HAP-1 (cell line): Measurements from ENCODE around the gene LAMA3.

ENCODE experiments used
- DNase-seq, 2 experiments: peaks; one replicate each; pipeline ENCODE4 v3.0.0-alpha.2; 2016 to 2020; ENCODE audit warnings: low spot score in 2 of 2
- H3K27me3 ChIP-seq: fragments of 250-450 bp; sonication (Bioruptor Pico); 2 replicates; pipeline ENCODE4 v1.5.1; 2020; ENCODE audit warnings: low read depth, mild to moderate bottlenecking, moderate library complexity
- H3K36me3 ChIP-seq: fragments of 250-450 bp; sonication (Bioruptor Pico); replicated peaks from 2 replicates; pipeline ENCODE4 v1.5.1; 2020; ENCODE audit warnings: mild to moderate bottlenecking
- H3K4me1 ChIP-seq: fragments of 250-450 bp; sonication (Bioruptor Pico); 2 replicates; pipeline ENCODE4 v1.5.1; 2020; ENCODE audit warnings: mild to moderate bottlenecking
- H3K4me3 ChIP-seq: fragments of 250-450 bp; sonication (Bioruptor Pico); 2 replicates; pipeline ENCODE4 v1.5.1; 2020; ENCODE audit warnings: mild to moderate bottlenecking, moderate library complexity
- H3K9me3 ChIP-seq: fragments of 250-450 bp; sonication (Bioruptor Pico); 2 replicates; pipeline ENCODE4 v1.5.1; 2020; ENCODE audit warnings: mild to moderate bottlenecking, moderate library complexity
- in situ Hi-C: fragments of 300-500 bp; cut with MboI; formaldehyde crosslinking; loops from 3 replicates; pipeline ENCODE4 v1.14.3; 2020; ENCODE audit warnings: low sequenced_read_pairs, inconsistent platforms, mixed read lengths

LAMA3 gene

GRCh38 chr18:23683155-23683554 lies 6.1 kb upstream of the LAMA3 start:
- H3K27me3 ChIP-seq, result peaks cover 21% of the 10 kb centered on the region; the same call in 1 of the 2 replicates
- H3K4me1 ChIP-seq, result no peaks in the 10 kb centered on the region
- no peak for DNase-seq
- in situ Hi-C loops, result no loop called here
- H3K4me3 ChIP-seq, result no peak overlapping the region
- H3K36me3 ChIP-seq, result no peaks in the 10 kb centered on the region
- H3K9me3 ChIP-seq, result no peaks in the 10 kb centered on the region

DNA sequence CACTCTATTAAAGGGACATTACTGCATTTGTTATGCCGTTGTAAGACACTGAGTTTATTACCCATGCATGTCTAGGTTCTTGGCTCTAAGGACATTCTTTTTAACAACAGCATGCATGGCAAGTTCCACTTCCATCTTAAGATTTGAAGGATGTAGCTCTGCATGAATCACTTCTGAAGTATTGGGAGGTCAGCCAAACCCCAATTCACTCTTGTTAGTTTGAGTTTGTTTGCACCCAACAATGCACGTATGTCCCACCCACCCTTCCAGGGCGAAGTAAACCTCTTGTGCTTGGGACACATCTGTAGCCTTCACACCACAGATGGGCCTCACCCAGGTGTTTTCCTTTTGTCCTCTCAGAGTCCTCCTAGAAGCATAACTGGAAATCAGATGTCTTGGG lies 5.6 kb upstream of the LAMA3 start:
- in situ Hi-C loops, result no loop called here
- H3K4me3 ChIP-seq, result no peak overlapping the region
- peaks cover 23% of the 10 kb centered on the region for H3K27me3 ChIP-seq
- DNase-seq, result no peak
- H3K36me3 ChIP-seq, result no peaks in the 10 kb centered on the region
- no peaks in the 10 kb centered on the region for H3K9me3 ChIP-seq
- H3K4me1 ChIP-seq, result no peaks in the 10 kb centered on the region

GRCh38 chr18:23684515-23685197 lies 4.6 kb upstream of the LAMA3 start:
- in situ Hi-C loops, result no loop called here
- DNase-seq, result no peak
- Histone ChIP-seq H3K27me3 (peaks cover 22% of the 10 kb centered on the region), H3K9me3 (no peaks in the 10 kb centered on the region), H3K4me1 (no peaks in the 10 kb centered on the region), H3K4me3 (no peak overlapping the region), H3K36me3 (no peaks in the 10 kb centered on the region)

DNA sequence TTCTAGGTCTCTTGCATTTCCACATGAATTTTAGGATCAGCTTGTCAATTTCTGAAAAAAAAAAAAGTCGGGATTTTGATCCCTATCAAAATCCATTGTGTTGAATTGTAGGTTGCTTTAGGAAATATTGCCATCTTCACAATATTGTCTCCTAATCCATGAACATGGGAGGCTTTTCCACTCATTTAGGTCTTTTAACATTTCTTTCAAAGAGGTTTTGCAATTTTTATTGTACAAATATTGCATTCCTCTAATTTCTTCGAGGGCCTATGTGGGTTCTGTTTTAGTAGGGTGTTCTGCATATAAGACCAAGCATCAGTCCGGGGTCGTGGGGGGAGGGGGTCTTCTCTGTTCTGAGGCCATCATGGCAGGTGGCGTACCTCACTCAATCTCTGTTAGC lies 725 bp upstream of the LAMA3 start:
- in situ Hi-C loops, result no loop called here
- H3K4me3 ChIP-seq, result no peak overlapping the region
- no peaks in the 10 kb centered on the region for H3K36me3 ChIP-seq
- peaks cover 13% of the 10 kb centered on the region for H3K27me3 ChIP-seq
- no peaks in the 10 kb centered on the region for H3K4me1 ChIP-seq
- no peaks in the 10 kb centered on the region for H3K9me3 ChIP-seq
- DNase-seq, result no peak

DNA sequence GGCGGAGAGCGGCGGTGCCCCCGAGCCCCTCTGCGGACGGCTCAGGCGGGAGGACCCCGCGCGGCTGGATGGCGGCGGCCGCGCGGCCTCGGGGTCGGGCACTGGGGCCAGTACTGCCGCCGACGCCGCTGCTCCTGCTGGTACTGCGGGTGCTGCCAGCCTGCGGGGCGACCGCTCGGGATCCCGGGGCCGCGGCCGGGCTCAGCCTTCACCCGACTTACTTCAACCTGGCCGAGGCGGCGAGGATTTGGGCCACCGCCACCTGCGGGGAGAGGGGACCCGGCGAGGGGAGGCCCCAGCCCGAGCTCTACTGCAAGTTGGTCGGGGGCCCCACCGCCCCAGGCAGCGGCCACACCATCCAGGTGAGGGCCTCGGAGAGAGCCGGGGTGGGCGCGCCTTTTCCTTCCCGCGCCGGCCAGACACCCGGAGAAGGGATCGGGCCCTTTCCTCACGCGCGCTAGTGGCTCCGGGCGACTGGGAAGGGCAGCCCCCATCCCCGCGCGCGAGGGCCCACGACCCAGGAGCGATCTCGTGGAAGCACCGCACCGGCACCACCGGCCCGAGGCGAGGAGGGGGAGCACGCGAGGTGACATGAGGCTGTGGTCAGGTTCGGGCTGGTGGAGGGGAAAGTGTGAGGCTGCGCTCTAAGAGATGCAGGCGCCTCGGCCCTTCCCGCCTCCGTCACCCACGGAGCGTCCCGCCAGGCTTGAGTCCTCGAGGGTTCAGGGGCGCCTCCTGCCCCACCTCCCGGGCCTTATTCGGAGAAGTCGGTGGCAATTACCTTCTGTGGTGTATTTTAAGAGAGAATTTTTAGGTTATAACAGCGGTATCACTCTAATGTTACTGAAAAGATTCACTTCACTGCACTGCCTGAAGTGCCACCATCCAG lies 607 bp downstream of the LAMA3 start:
- Histone ChIP-seq H3K4me1 (no peaks in the 10 kb centered on the region), H3K9me3 (no peaks in the 10 kb centered on the region), H3K4me3 (peak overlapping the region; percentile 36), H3K36me3 (no peaks in the 10 kb centered on the region), H3K27me3 (peaks cover 13% of the 10 kb centered on the region)
- no peak for DNase-seq
- in situ Hi-C loops, result no loop called here

DNA sequence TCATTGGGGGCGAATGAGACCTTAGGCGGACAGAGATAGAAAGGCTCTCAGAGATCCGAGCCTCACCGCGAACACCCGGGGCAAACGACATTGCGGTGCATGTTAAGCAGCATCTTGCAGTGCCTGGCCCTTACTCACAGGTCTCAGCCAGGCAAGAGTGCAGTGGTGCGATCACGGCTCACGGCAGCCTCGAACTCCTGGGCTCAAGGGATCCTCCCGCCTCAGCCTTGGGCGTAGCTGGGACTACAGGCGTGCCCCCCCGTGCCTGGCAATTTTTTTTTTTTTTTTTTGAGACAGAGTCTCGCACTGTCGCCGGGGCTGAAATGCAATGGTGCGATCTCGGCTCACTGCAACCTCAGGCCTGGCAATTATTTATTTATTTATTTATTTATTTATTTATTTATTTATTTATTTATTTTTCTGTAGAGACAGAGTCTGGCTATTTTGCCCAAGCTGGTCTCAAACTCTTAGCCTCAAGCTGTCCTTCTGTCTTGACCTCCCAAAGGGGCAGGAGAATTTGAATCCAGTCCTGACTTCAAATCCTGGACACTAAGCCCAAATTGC lies 1.3 kb downstream of the LAMA3 start:
- no peak for DNase-seq
- no peak overlapping the region for H3K4me3 ChIP-seq
- no peaks in the 10 kb centered on the region for H3K36me3 ChIP-seq
- H3K27me3 ChIP-seq, result peaks cover 13% of the 10 kb centered on the region
- H3K4me1 ChIP-seq, result no peaks in the 10 kb centered on the region
- in situ Hi-C loops, result no loop called here
- no peaks in the 10 kb centered on the region for H3K9me3 ChIP-seq

DNA sequence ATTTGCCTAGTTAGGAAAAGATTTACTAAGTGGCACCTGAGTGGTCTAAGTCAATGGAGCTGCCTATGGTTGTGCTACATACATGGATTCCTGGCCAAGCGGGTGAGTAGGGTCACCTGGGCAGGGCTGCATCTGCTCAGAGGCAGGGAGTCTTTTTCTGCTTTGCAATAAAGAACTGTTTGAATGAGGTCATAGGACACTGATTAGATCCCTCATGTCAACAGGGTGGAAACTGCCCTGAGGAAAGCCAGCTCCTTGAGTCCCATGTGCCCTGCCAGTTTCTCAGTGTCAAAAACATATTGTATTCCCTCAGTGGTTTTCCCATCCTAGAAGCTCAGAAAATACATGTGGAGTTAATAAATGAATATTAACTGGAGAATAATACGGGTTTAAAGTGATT lies 4.6 kb downstream of the LAMA3 start:
- in situ Hi-C loops, result no loop called here
- Histone ChIP-seq H3K4me1 (no peaks in the 10 kb centered on the region), H3K4me3 (no peak overlapping the region)

DNA sequence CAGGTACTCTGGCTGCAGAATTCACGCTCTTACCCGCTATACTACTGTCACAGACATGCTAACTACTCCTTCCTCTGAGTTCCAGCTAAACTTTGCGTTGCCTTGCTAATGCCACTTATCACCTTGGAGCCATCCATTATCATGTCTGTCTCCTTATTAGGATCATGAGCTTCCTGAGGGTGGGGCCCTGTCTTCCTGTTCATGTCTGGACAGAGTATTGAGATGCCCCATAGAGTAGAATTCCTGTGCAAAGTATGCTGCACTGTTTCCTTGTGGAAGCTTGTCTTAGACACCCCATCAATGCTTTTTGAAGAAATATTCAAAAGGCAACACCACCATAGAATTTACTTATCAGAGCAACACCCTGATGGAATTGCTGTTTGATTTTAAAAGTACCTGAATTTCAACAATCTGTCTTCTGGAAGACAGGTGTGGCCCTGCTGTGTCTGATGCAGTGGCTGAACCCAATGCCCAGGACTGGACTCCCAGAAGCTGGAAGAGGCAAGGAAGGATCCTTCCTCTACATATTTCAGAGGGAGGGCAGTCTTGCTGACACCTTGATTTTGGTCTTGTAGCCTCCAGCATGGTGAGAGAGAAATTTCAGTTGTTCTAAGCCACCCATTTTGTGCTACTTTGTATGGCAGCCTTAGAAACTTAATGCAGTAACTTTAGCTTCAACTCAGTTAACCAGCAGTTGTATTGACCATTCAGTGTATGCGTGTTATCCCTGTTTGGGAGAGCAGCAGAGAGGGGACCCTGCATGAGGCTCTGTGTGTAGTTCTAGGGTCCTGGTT lies 5.6 kb downstream of the LAMA3 start:
- Histone ChIP-seq H3K27me3 (no peaks in the 10 kb centered on the region), H3K9me3 (no peaks in the 10 kb centered on the region), H3K36me3 (no peaks in the 10 kb centered on the region), H3K4me3 (no peak overlapping the region), H3K4me1 (no peaks in the 10 kb centered on the region)
- in situ Hi-C loops, result no loop called here
- DNase-seq, result no peak

More for the DNA sequence above, 4.6 kb downstream of the LAMA3 start:
- Histone ChIP-seq H3K27me3 (peaks cover 5% of the 10 kb centered on the region), H3K9me3 (no peaks in the 10 kb centered on the region), H3K36me3 (no peaks in the 10 kb centered on the region)
- no peak for DNase-seq

- Histone ChIP-seq H3K36me3 (no peaks in the 10 kb centered on the region), H3K4me3 (no peak overlapping the region), H3K9me3 (no peaks in the 10 kb centered on the region), H3K4me1 (no peaks in the 10 kb centered on the region), H3K27me3 (no peaks in the 10 kb centered on the region)
- DNase-seq, result no peak
- in situ Hi-C loops, result no loop called here
Measured at GRCh38 chr18:23701017-23701416, 11.8 kb downstream of the LAMA3 start.

GRCh38 chr18:23701544-23702064 lies 12.4 kb downstream of the LAMA3 start:
- in situ Hi-C loops, result no loop called here
- Histone ChIP-seq H3K9me3 (no peaks in the 10 kb centered on the region), H3K4me3 (no peak overlapping the region), H3K27me3 (no peaks in the 10 kb centered on the region), H3K4me1 (no peaks in the 10 kb centered on the region), H3K36me3 (no peaks in the 10 kb centered on the region)
- no peak for DNase-seq

DNA sequence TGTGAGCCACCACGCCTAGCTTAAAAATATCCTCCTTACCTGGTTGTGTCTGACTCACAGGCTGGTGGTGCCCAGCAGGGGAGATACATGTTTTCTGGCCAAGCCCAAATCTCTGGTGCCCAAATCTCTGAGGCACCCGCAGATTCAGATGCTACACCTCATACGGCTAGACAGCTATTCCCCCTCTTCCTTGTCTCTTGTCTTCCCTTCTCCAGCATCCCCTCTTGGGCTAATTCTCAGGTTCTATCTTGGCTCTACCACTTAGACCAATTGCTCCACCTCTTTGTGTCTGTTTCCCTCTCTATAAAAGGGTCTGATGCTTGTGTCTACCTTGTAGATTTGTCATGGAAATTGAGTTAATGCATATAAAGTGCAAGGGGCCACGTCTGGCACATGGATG lies 13.4 kb downstream of the LAMA3 start:
- H3K9me3 ChIP-seq, result no peaks in the 10 kb centered on the region
- no peak for DNase-seq
- no peaks in the 10 kb centered on the region for H3K27me3 ChIP-seq
- no peaks in the 10 kb centered on the region for H3K36me3 ChIP-seq
- in situ Hi-C loops, result no loop called here
- H3K4me1 ChIP-seq, result no peaks in the 10 kb centered on the region
- H3K4me3 ChIP-seq, result no peak overlapping the region

- H3K4me3 ChIP-seq, result no peak overlapping the region
- no peaks in the 10 kb centered on the region for H3K36me3 ChIP-seq
- DNase-seq, result peak; percentile 36 to 43
- H3K9me3 ChIP-seq, result no peaks in the 10 kb centered on the region
- in situ Hi-C loops, result no loop called here
- no peaks in the 10 kb centered on the region for H3K4me1 ChIP-seq
- no peaks in the 10 kb centered on the region for H3K27me3 ChIP-seq
Measured at GRCh38 chr18:23703057-23703986, 14.1 kb downstream of the LAMA3 start.

DNA sequence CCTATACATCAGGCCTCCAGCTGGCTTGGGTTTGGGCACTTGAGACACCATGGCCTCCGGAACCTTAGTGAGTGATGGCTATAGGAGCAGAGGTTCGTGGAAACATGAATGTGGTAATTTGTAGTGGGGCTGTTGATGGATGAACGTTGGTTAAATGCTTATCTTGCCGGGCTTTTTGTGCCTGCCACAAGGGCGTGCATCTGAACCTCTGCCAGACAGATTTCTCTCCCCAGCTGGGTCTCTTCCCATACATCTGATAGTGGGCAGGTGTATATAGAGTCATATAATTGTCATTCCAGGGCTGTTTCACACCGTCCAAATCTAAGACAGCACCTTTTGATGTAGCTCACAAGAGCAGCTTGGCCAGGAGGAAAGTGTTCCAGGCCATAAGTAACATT lies 14.7 kb downstream of the LAMA3 start:
- no peaks in the 10 kb centered on the region for H3K4me1 ChIP-seq
- H3K27me3 ChIP-seq, result no peaks in the 10 kb centered on the region
- H3K4me3 ChIP-seq, result no peak overlapping the region
- H3K9me3 ChIP-seq, result no peaks in the 10 kb centered on the region
- in situ Hi-C loops, result no loop called here
- no peak for DNase-seq
- no peaks in the 10 kb centered on the region for H3K36me3 ChIP-seq
